UCSD-AML1 (cell line): ENCODE results near the gene SEC23IP.
"Not testable (repeated sequence)": the region's sequence is repeated elsewhere in the genome, so short reads cannot be mapped to it uniquely, and the experiment has no call there.

Experiments used
- DNase-seq: peaks from one replicate; lab custom pipeline; 2025; ENCODE audit not compliant: unreplicated experiment; lab: John Stamatoyannopoulos, UW

The SEC23IP gene

GRCh38 chr10:119892188-119893065, at the start of gene SEC23IP:
Gene SEC23IP, plus strand, starts transcription at chr10:119892730. Its CDS starts 53 bp downstream, at chr10:119892783.
- peak; percentile 93 for DNase-seq

- no peak for DNase-seq
Measured at GRCh38 chr10:119845656-119846055, 46.9 kb upstream of the SEC23IP start.

- no peak for DNase-seq
Measured at GRCh38 chr10:119849031-119849789, 43.3 kb upstream of the SEC23IP start.

DNA sequence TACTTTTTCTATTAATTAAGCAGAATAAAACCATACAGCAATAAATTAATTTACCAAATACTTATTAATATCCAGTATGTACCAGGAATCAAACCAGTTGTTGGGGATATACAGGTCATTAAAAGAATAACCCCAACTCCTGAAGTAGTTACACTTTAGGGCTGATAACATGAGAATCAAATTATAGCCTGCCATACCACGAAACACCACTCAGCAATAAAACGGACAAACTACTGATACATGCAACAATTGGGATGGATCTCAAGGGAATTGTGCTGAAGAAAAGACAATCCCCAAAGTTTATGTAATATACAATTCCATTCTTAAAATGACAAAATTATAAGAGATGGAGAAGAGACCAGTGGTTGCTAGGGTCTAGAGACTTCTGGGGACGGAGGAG, 42.6 kb upstream of the SEC23IP start:
- no peak for DNase-seq

- no peak for DNase-seq
Measured at GRCh38 chr10:119852277-119852676, 40.3 kb upstream of the SEC23IP start.

DNA sequence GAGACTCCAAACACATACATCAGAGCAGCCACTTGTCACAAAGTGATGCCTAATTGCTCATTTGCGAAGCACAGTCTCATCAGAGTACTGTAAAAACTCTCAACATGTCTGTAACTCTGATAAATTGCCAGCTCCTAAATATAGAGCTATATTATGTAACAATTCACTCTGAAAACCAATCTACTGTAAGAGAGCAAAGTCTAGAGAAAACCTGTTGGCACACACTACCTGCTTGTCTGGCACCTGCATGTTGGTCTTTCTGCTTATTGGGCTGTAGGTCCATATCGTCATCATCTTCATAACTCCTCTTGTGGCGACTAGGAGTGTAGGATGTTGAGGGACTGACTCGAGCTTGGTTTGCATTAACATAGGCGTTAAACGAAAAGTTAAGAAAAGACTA, 39.7 kb upstream of the SEC23IP start:
- no peak for DNase-seq

- DNase-seq: no peak
Measured at GRCh38 chr10:119853574-119853973, 39.0 kb upstream of the SEC23IP start.

DNA sequence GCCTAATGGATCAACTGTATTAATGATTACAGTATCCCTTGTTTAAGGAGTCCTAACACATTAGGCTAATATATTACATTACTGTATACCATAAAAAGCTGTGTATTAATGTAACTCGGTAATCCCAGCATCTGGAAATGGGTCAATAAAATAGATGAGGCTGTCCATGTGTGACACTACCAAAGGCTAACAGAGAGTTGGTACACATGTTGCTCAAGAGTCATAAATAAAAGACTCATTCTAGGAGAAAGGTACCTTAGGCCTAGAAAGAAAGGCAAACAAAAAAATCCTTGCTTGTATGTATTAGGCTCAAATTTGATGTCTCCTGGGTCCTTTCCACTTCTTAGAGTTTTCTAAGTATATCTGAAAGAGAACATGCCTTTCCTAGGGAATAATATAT, 34.5 kb upstream of the SEC23IP start:
- DNase-seq: no peak

GRCh38 chr10:119859420-119860258, 32.9 kb upstream of the SEC23IP start:
- DNase-seq: peak; percentile 13

DNA sequence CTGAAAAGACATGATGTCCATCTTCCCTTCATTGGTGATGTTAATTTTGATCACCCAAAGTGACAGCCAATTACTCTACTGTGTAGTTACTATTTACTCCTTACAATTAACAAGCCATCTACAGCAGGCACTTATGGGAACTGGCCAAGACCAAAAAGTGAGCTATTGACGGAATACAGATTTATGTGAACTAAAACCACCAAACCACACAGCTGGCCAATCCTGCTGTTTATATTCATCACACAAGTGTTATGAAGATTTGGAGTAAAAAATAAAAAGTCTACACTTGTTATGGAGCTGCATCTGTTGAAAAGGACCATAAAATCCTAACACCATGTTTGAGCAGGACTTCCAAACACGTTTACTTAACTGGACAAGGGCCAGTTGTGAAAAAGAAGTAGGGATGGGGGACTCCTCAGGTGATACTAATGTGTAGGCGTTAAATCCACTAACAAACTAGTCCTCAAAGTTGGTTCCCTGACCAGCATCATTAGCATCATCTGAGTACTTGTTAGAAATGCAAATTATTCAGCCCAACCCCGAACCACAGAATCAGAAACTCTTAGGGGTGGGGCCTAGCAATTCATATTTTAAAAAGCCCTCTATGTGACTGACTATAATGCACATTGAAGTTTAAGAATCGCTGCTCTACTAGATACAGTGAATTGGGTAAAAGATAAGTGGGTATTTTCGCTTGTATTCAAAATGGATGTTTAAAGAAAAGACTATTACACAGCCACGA, 31.5 kb upstream of the SEC23IP start:
- no peak for DNase-seq

- no peak for DNase-seq
Measured at GRCh38 chr10:119862524-119862923, 30.0 kb upstream of the SEC23IP start.

DNA sequence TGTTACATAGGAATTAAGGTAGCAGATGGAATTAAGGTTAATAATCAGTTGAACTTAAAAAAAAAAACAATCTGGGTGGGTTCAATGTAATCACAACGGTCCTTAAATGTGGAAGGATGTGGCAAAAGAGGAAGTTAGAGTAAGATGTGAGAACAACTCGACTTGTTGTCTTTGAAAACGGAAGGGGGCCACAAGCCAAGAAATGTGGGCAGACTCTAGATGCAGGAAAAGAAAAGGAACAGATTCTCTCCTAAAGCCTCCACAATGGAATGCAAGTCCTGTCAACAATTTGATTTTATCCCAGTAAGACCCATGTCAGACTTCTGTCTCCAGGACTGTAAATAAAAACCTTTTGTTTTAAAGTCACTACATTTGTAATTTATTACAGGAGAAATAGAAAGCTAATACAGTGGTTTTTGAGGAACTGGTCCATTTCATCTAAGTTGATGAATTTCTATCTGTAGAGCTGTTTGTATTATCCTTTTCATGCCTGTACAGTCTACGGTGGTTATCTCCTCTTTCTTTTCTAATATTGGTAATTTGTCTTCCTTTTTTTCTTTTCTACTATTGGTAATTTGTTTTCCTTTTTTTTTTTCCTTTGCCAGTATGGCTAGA, 28.5 kb upstream of the SEC23IP start:
- DNase-seq: no peak

DNA sequence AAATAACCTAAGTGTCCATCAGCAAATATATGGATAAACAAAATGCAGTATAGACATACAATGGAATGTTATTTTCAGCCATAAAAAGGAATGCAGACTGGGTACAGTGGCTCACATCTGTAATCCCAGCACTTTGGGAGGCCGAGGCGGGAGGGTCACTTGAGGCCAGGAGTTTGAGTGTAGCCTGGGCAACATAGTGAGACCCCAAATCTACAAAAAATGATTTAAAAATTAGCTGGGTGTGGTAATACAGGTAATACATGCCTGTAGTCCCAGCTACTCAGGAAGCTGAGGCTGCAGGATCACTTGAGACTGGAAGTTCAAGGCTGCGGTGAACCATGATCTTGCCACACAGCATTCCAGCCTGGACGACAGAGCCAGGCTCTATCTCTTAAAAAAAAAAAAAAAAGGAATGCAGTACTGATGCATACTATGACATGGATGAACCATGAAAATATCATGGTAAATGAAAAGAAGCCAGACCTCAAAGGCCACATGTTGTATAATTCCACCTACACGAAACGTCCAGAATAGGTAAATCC, 26.8 kb upstream of the SEC23IP start:
- DNase-seq: no peak

DNA sequence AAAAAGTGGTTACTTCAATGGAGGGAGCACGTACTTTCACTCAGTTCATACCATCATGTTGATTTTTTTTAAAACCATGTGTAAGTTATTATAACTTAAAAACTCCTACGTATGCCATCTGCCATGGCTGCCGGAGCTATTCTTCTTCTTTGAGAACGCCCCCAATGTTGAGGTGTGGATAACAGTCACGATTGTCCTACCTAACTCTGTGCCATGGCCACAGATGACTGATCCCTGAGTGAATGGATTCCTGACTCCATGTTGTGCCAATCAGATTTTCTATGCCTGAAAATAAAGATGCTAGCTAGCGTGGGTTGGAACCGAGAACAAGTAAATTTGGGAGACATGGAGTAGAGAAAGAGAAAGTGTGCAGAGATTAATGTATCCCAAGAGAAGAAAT, 25.2 kb upstream of the SEC23IP start:
- no peak for DNase-seq

DNA sequence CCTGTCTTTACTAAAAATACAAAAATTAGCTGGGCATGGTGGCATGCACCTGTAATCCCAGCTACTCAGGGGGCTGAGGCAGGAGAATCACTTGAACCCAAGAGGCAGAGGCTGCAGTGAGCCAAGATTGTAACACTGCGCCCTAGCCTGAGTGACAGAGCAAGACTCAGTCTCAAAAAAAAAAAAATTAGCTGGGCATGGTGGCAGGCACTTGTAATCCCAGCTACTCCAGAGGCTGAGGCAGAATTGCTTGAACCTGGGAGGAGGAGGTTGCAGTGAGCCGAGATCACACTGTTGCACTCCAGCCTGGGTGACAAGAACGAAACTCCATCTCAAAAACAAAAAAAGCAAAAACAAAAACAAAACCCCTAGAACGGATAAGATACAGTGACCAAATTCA, 23.1 kb upstream of the SEC23IP start:
- not testable (repeated sequence) for DNase-seq

- DNase-seq: peak; percentile 69
Measured at GRCh38 chr10:119871881-119872609, 20.5 kb upstream of the SEC23IP start.

DNA sequence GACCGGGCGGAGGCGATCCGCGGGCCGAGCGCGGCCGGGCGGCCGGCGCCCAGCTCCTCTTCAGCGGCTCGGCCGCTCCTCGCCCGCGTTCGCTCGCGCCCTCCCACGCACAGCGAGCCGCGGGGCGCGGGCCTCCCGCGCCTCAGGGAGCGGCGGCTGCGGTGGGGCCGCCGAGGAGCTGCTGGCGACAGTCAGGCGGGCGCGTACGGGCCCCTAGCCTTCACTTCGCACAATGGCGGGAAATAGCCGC, 20.0 kb upstream of the SEC23IP start, which contains the start of gene MCMBP:
TSS of gene MCMBP (minus strand) at position 234 of the 250 bp plus-strand sequence. CDS start 259 bp downstream, outside the sequence.
- no peak for DNase-seq

GRCh38 chr10:119872860-119873681, 19.5 kb upstream of the SEC23IP start:
- DNase-seq: peak; percentile 92
